Activated CD8-positive, alpha-beta T cell treated with anti-CD3 and anti-CD28 coated beads for 36 hours (primary cell): ENCODE data around the gene SAMD4B. TPM values are rescaled to one million over a fixed set of nuclear protein-coding genes. Genes with fewer than 3 reads are reported as not detected.

Experiments
- ATAC-seq: fragments of 200-7000 bp; cut with Tn5 transposase; one replicate; pipeline ENCODE4 v1.10.0; 2021; ENCODE audit warnings: mild to moderate bottlenecking, moderate library complexity
- CTCF ChIA-PET: fragments of 350-600 bp; sonication (Branson Sonifier 250); formaldehyde crosslinking; loops from one replicate; lab custom pipeline; 2021; ENCODE audit warnings: antibody characterized with exemption; lab: Charles Lee
- POLR2A ChIA-PET: fragments of 350-600 bp; sonication (Branson Sonifier 250); formaldehyde crosslinking; loops from one replicate; lab custom pipeline; 2021; ENCODE audit warnings: antibody characterized with exemption; lab: Charles Lee
- DNase-seq: peaks from one replicate; pipeline ENCODE4 v3.0.0-alpha.2; 2020
- H3K27ac Mint-ChIP-seq: one replicate; pipeline ENCODE4 v1.8.0; 2021; ENCODE audit warnings: mild to moderate bottlenecking, mixed read lengths
- H3K27me3 Mint-ChIP-seq: one replicate; pipeline ENCODE4 v1.8.0; 2021; ENCODE audit warnings: mixed read lengths
- H3K36me3 Mint-ChIP-seq: one replicate; pipeline ENCODE4 v1.8.0; 2021; ENCODE audit warnings: low read depth, mixed read lengths
- H3K4me1 Mint-ChIP-seq: one replicate; pipeline ENCODE4 v1.8.0; 2021; ENCODE audit warnings: low read depth, mixed read lengths
- H3K4me3 Mint-ChIP-seq: one replicate; pipeline ENCODE4 v1.8.0; 2021; ENCODE audit warnings: mild to moderate bottlenecking, moderate library complexity, mixed read lengths
- H3K9me3 Mint-ChIP-seq: one replicate; pipeline ENCODE4 v1.8.0; 2021; ENCODE audit warnings: mixed read lengths
- CTCF ChIP-seq: fragments of 200-600 bp; IDR thresholded peaks from one replicate; pipeline ENCODE4 v1.8.0; 2022; ENCODE audit warnings: antibody characterized with exemption, mild to moderate bottlenecking
- intact Hi-C: fragments of 100-400 bp; cut with micrococcal nuclease; formaldehyde crosslinking; loops from one replicate; pipeline ENCODE4 v1.10.0; 2022
- total RNA-seq, 2 experiments: library from RNA; stranded (reverse); gene quantifications; one replicate each; pipeline ENCODE4 v1.2.3, GENCODE V29; 2021

SAMD4B gene
- total RNA-seq, 2 experiments from 2014 or later = 35.5 to 37.1 TPM

GRCh38 chr19:39408392-39409207, 66.4 kb downstream of the SAMD4B start:
- H3K27ac Mint-ChIP-seq = peak overlapping the region; percentile 93
- POLR2A ChIA-PET = interaction anchor here (0.7 to 4.5 kb wide), 14 partner anchors 10 to 666 kb away, joined by 3 to 50 read pairs (median 4); partner anchors contain the start of genes GMFG, MED29, PAF1 and RPS16
- TF ChIP-seq CTCF = no peak
- peak; percentile 43 for DNase-seq
- ATAC-seq = no peak
- CTCF ChIA-PET = interaction anchor here (1.0 to 3.9 kb wide), 3 partner anchors 11 to 286 kb away, joined by 3 to 32 read pairs (median 5); partner anchors contain the start of genes MED29 and PAF1
- H3K27me3 Mint-ChIP-seq = peaks cover 2% of the 10 kb centered on the region
- H3K4me3 Mint-ChIP-seq = peak overlapping the region; percentile 79
- no peaks in the 10 kb centered on the region for H3K9me3 Mint-ChIP-seq
- intact Hi-C loops = no loop called here
- H3K36me3 Mint-ChIP-seq = peaks cover 28% of the 10 kb centered on the region
- H3K4me1 Mint-ChIP-seq = peaks cover 40% of the 10 kb centered on the region

DNA sequence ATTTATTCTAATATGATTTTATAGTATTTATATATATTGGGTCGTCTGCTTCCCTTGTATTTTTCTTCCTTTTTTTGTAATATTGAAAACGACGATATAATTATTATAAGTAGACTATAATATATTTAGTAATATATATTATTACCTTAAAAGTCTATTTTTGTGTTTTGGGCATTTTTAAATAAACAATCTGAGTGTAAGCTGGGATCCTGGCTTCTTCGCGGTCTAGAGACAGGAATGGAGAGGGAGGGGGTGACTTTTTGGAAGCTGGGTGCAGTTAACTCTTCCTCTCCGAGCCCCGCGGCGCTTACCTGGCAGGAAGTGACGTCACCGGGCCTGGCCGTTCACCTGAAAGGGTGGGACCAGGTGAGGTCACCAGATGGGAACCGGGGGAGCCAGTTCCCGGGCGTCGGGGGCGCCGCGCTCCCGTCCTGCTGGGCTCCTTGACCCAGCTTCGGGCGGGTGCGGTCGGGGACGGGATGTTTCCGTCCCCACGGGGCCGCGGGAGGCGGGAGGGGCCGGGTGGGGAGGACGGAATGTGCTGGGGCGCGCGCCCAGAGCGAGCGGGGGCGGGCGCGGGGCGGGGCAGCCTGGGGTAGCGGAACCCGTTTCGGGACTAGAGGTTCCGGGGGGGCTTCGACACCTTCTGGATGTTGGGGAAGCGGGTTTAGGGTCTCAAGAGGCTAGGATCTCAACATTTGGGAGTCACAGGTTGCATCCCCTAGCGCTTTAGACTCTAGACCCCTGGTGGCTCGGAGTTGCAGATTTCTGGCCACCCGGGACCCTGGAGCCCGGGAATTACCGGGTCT, 67.2 kb downstream of the SAMD4B start:
- no peak for TF ChIP-seq CTCF
- ATAC-seq = peak; percentile 2
- Mint-ChIP-seq H3K4me3 (peak overlapping the region; percentile 79), H3K27ac (peak overlapping the region; percentile 89), H3K4me1 (peaks cover 41% of the 10 kb centered on the region), H3K27me3 (peaks cover 2% of the 10 kb centered on the region), H3K9me3 (no peaks in the 10 kb centered on the region), H3K36me3 (peaks cover 28% of the 10 kb centered on the region)
- intact Hi-C loops = loop anchor here (5.0 to 10.0 kb wide), 2 partner anchors 72 to 285 kb away; partner anchors contain the start of genes GMFG and PAK4
- POLR2A ChIA-PET = interaction anchor here (0.6 to 4.5 kb wide), 10 partner anchors 9 to 667 kb away, joined by 3 to 50 read pairs (median 4); partner anchors contain the start of genes MED29, PAF1, RPS16 and SAMD4B
- CTCF ChIA-PET = interaction anchor here (1.0 to 3.9 kb wide), 2 partner anchors 11 to 287 kb away, joined by 3 to 32 read pairs; no protein-coding TSS in a partner anchor
- DNase-seq = peak; percentile 90

- ATAC-seq = peak; percentile 21
- DNase-seq = peak; percentile 82
- ChIA-PET POLR2A (interaction anchor here (1.0 to 4.5 kb wide), 2 partner anchors 13 to 25 kb away, joined by 8 to 50 read pairs; partner anchors contain the start of gene RPS16), CTCF (no interaction called here)
- Mint-ChIP-seq H3K27me3 (peaks cover 2% of the 10 kb centered on the region), H3K9me3 (no peaks in the 10 kb centered on the region), H3K36me3 (peaks cover 28% of the 10 kb centered on the region), H3K4me3 (peak overlapping the region; percentile 79), H3K27ac (peak overlapping the region; percentile 89), H3K4me1 (peaks cover 37% of the 10 kb centered on the region)
- no peak for TF ChIP-seq CTCF
- intact Hi-C loops = loop anchor here (5.0 to 10.0 kb wide), 2 partner anchors 73 to 285 kb away; partner anchors contain the start of genes GMFG and PAK4
Measured at GRCh38 chr19:39410017-39410830, 68.0 kb downstream of the SAMD4B start.

DNA sequence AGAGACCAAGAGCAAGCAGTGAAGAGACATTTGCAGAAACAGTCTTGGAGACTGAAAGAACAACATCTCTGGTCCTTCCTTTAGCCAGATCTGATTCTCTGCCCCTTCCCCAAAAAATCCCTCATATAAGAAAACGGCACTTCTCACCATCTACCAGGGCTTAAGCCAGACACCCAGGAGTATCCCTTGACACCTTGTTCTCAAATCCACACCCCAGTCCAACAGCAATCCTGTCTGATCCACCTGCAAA, 68.5 kb downstream of the SAMD4B start:
- TF ChIP-seq CTCF = no peak
- Mint-ChIP-seq H3K36me3 (peaks cover 28% of the 10 kb centered on the region), H3K4me1 (peaks cover 32% of the 10 kb centered on the region), H3K27me3 (peaks cover 2% of the 10 kb centered on the region), H3K27ac (peak overlapping the region; percentile 89), H3K4me3 (peak overlapping the region; percentile 79), H3K9me3 (no peaks in the 10 kb centered on the region)
- intact Hi-C loops = loop anchor here (5.0 to 10.0 kb wide), 2 partner anchors 73 to 286 kb away; partner anchors contain the start of genes GMFG and PAK4
- CTCF ChIA-PET = interaction anchor here (1.4 to 2.3 kb wide), 5 partner anchors 11 to 122 kb away, joined by 5 to 153 read pairs (median 6); partner anchors contain the start of genes EID2B, GMFG and SAMD4B
- POLR2A ChIA-PET = interaction anchor here (1.8 to 2.2 kb wide), 3 partner anchors 13 to 22 kb away, joined by 5 to 80 read pairs (median 13); partner anchors contain the start of genes MED29 and PAF1
- DNase-seq (no peak), ATAC-seq (no peak)
